Adipocyte (in vitro differentiated cells): ENCODE data around the gene ERCC8.

Experiments used
- DNase-seq: peaks from one replicate; pipeline ENCODE4 v3.0.0-alpha.2; 2015; ENCODE audit warnings: low read depth
- H3K27me3 ChIP-seq: replicated peaks from 2 replicates; pipeline ENCODE4 v1.7.0; 2013; ENCODE audit warnings: mild to moderate bottlenecking, low read length, moderate library complexity; ENCODE audit not compliant: control insufficient read depth, insufficient read depth
- H3K36me3 ChIP-seq: 2 replicates; pipeline ENCODE4 v1.7.0; 2013; ENCODE audit warnings: low read length, mild to moderate bottlenecking, moderate library complexity; ENCODE audit not compliant: control insufficient read depth, insufficient read depth, severe bottlenecking
- H3K4me1 ChIP-seq: 2 replicates; pipeline ENCODE4 v1.7.0; 2013; ENCODE audit warnings: mild to moderate bottlenecking, low read length, moderate library complexity; ENCODE audit not compliant: control insufficient read depth, insufficient read depth
- H3K4me3 ChIP-seq: 2 replicates; pipeline ENCODE4 v1.7.0; 2013; ENCODE audit warnings: mild to moderate bottlenecking, low read length, moderate library complexity
- H3K9ac ChIP-seq: 2 replicates; pipeline ENCODE4 v1.7.0; 2013; ENCODE audit warnings: mild to moderate bottlenecking, low read length, moderate library complexity
- H3K9me3 ChIP-seq: 2 replicates; pipeline ENCODE4 v1.7.0; 2013; ENCODE audit warnings: mild to moderate bottlenecking, low read length, moderate library complexity; ENCODE audit not compliant: control insufficient read depth

The ERCC8 gene

GRCh38 chr5:60833520-60833919, 111.3 kb downstream of the ERCC8 start:
- Histone ChIP-seq H3K4me3 (no peak overlapping the region), H3K9ac (no peak overlapping the region), H3K4me1 (no peaks in the 10 kb centered on the region), H3K27me3 (peaks cover 7% of the 10 kb centered on the region), H3K36me3 (no peaks in the 10 kb centered on the region), H3K9me3 (no peaks in the 10 kb centered on the region)
- no peak for DNase-seq

GRCh38 chr5:60830581-60831127, 114.2 kb downstream of the ERCC8 start:
- no peaks in the 10 kb centered on the region for H3K9me3 ChIP-seq
- no peak for DNase-seq
- no peak overlapping the region for H3K4me3 ChIP-seq
- H3K27me3 ChIP-seq: no peaks in the 10 kb centered on the region
- no peak overlapping the region for H3K9ac ChIP-seq
- no peaks in the 10 kb centered on the region for H3K36me3 ChIP-seq
- H3K4me1 ChIP-seq: peaks cover 6% of the 10 kb centered on the region

GRCh38 chr5:60829490-60830266, 115.2 kb downstream of the ERCC8 start:
- no peak overlapping the region for H3K9ac ChIP-seq
- no peaks in the 10 kb centered on the region for H3K27me3 ChIP-seq
- no peak overlapping the region for H3K4me3 ChIP-seq
- no peak for DNase-seq
- H3K9me3 ChIP-seq: no peaks in the 10 kb centered on the region
- no peaks in the 10 kb centered on the region for H3K36me3 ChIP-seq
- peaks cover 6% of the 10 kb centered on the region for H3K4me1 ChIP-seq

GRCh38 chr5:60827201-60827600, 117.7 kb downstream of the ERCC8 start:
- Histone ChIP-seq H3K36me3 (no peaks in the 10 kb centered on the region), H3K9me3 (no peaks in the 10 kb centered on the region), H3K4me3 (no peak overlapping the region), H3K4me1 (peaks cover 6% of the 10 kb centered on the region), H3K27me3 (no peaks in the 10 kb centered on the region), H3K9ac (no peak overlapping the region)
- DNase-seq: no peak

GRCh38 chr5:60826653-60827052, 118.2 kb downstream of the ERCC8 start:
- Histone ChIP-seq H3K36me3 (no peaks in the 10 kb centered on the region), H3K4me1 (peaks cover 6% of the 10 kb centered on the region), H3K9ac (no peak overlapping the region), H3K9me3 (no peaks in the 10 kb centered on the region), H3K27me3 (no peaks in the 10 kb centered on the region), H3K4me3 (no peak overlapping the region)
- no peak for DNase-seq
